VCaP (cell line): ENCODE results near the gene NHLRC3.

Experiments
- H3K27ac ChIP-seq: fragments of 450-650 bp; 2 replicates; pipeline ENCODE4 v1.5.1; 2017
- TF ChIP-seq, protein P1 (sequence below): fragments of 450-650 bp; conservative IDR thresholded peaks from 2 replicates; pipeline ENCODE4 v1.5.1; 2017; ENCODE audit warnings: mild to moderate bottlenecking, moderate library complexity

Gene NHLRC3

DNA sequence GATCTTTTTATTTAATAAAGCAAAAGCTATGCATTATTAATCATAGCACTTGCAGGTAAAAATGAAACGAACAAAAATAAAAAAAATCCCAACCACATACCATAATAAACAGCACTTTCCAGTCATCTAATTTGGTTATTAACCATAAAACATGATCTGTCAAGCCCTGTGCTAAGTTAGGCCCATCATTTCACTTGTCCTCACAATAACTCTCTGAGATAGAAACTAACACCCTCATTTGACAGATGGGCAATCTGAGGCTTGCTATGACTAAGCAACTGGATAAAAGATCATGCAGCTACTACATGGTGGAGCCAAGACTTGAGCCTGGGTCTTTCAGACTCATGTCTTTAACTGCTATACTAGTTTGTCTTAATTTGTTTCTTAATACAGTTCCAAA is 22.2 kb upstream of the NHLRC3 start:
- no peak overlapping the region for H3K27ac ChIP-seq
- TF ChIP-seq, protein P1, sequence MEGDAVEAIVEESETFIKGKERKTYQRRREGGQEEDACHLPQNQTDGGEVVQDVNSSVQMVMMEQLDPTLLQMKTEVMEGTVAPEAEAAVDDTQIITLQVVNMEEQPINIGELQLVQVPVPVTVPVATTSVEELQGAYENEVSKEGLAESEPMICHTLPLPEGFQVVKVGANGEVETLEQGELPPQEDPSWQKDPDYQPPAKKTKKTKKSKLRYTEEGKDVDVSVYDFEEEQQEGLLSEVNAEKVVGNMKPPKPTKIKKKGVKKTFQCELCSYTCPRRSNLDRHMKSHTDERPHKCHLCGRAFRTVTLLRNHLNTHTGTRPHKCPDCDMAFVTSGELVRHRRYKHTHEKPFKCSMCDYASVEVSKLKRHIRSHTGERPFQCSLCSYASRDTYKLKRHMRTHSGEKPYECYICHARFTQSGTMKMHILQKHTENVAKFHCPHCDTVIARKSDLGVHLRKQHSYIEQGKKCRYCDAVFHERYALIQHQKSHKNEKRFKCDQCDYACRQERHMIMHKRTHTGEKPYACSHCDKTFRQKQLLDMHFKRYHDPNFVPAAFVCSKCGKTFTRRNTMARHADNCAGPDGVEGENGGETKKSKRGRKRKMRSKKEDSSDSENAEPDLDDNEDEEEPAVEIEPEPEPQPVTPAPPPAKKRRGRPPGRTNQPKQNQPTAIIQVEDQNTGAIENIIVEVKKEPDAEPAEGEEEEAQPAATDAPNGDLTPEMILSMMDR, result no peak

DNA sequence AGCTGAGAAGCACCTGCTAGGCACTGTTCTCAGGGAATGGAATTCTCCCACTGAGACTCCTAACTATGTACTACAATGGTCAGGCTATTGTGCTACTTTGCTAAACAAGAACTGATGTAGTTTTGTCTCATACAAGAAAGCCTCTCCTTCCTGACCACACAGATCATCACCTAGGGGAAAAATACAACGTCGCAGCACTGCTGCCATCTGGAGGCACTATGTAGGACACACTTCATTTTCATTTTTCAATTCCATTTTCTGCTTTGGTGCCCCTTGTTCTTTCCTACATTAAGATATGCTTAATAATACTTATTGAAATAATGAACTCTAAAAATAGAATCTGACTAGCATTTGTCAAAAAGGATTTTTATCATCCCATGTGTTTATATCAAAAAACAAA is 21.5 kb upstream of the NHLRC3 start:
- TF ChIP-seq, protein P1, result peak; percentile 85
- no peak overlapping the region for H3K27ac ChIP-seq

DNA sequence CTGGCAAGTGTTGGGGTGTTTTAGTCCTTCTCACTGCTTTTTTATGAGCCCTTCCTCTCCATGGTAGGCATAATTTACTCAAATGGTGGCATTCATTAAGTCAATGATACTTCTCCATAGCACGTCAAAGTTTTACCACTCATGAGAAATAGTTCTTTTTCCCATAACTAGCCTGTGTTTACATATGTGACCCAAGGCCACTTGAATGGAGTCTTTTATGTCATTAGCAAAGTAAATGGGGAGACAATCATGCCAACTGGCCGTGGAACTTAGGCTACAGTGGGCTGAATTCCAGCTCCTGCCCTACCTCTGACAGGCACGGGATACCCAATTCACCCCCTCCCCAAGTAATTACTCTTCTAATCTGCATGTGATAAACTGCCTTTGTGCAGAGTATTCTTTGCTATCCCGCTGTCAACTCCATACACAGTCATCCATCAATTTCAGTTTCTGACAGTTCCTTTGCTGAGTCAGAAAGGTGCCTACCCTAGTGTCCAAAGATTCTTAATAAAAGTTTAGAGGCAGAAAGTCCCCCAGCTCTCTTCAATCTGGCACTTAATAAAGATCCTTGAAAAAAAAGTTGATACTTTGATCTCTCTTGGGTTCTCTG is 17.3 kb upstream of the NHLRC3 start:
- TF ChIP-seq, protein P1, result no peak

DNA sequence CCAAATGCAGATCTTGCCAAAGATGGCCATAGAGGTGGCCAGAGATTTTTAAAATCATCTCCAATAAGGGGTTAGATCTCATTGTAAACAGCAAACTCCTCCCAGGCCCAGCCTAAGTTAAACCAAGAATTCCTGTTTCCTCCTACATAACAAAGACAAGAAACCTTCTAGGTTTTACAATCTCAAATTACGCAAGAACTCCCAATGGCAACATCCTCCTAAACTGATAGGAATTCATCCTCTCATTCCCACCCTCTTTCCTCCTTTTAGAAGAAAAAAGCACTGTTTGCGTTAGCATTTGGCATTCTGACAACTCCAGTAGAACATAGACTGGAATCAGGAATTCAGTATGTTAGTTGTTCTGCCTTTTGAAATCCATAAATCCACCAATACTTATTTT is 14.9 kb upstream of the NHLRC3 start:
- peak overlapping the region; percentile 82 for H3K27ac ChIP-seq
- TF ChIP-seq, protein P1, result no peak

More for the DNA sequence above, 17.3 kb upstream of the NHLRC3 start:
- no peak overlapping the region for H3K27ac ChIP-seq

DNA sequence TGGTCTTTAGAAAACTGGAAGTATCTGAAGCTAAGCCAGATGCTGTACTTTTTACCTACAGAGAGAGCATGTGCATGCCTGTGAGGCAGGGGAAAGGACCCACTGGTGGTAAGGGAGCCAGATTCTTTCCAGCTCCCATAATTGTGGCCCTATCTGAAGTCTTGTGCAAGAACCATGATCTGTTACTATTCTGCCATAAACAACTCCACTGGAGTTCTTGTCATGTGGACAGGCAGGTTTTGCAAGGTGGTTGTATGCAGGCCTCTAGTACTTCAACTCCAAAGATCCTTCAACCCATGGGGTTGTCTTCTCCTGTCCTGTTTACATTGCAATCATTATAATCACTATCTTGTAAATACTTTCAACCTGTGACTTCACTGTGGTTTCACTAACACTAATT is 14.5 kb upstream of the NHLRC3 start:
- TF ChIP-seq, protein P1, result no peak
- peak overlapping the region; percentile 82 for H3K27ac ChIP-seq

DNA sequence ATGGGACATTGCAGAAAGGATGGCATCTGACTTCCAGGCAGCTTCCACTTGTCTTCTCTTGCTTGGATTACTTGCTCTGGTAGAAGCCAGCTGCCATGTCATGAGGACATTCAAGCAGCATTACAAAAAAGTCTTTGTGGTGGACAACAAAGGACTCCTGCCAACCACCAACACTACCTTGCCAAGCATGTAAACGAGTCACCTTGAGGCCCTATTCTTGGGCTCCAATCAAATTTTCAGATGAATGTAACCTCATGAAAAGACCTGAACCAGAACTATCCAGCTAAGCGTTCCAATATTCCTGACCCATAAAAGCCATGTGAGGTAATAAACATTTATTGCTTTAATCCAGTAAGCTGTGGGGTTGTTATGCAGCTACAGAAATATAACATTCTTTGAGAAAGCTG is 12.8 kb upstream of the NHLRC3 start:
- TF ChIP-seq, protein P1, result no peak
- peak overlapping the region; percentile 82 for H3K27ac ChIP-seq

DNA sequence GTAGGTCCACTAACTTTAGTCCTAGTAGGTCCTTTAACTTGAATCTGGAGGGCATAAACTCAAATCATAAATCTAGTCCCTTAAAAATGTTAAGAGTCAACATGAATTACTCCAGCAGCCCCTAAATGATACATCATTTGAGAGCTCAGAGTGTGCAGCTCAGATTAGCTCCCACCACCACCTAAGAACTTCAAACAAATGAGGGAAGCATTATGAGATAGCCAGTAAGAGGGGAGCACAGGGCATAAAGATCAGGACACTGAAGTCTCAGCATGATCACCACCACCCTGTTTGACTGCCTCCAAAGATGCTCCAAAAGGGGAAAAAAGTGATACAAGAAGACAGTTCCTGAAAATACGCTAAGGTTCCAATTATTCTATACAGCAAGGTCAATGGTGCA is 6.1 kb upstream of the NHLRC3 start:
- H3K27ac ChIP-seq, result no peak overlapping the region
- TF ChIP-seq, protein P1, result no peak
